H4 (cell line): ENCODE data around the gene THAP3. TPM values are rescaled to one million over a fixed set of nuclear protein-coding genes. Genes with fewer than 3 reads are reported as not detected.
"Not testable (repeated sequence)": the region's sequence is repeated elsewhere in the genome, so short reads cannot be mapped to it uniquely, and the experiment has no call there.

Experiments
- DNase-seq: peaks from one replicate; pipeline ENCODE4 v3.0.0-alpha.2; 2015; ENCODE audit warnings: low spot score
- total RNA-seq: library from RNA; depleted of rRNA; stranded (reverse); fragments of >200 nt; shearing (Covaris generic); gene quantifications from 2 replicates; pipeline ENCODE4 v1.2.3, GENCODE V29; 2014

Gene THAP3
- total RNA-seq, 1 experiment from 2014 or later = 11.4 TPM

DNA sequence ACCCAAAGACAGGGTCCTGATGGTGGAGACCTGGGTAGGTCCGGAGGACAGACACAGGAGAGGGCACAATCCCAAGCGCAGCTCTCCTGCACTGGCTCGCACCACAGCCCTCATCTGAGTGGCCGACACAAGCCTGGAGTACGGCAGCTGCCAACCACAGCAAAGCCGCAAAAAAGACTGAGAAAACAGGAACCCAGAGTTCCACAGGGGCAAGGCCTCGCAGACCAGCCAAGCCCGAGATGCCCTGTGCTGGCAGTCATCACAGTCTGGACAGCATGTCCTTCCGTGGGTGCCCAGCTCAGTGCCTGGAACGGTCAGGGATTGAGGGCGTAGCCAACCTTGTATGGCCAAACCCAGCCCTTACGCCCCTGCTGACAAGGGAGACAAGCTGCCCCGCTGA, 33.4 kb upstream of the THAP3 start:
- no peak for DNase-seq

DNA sequence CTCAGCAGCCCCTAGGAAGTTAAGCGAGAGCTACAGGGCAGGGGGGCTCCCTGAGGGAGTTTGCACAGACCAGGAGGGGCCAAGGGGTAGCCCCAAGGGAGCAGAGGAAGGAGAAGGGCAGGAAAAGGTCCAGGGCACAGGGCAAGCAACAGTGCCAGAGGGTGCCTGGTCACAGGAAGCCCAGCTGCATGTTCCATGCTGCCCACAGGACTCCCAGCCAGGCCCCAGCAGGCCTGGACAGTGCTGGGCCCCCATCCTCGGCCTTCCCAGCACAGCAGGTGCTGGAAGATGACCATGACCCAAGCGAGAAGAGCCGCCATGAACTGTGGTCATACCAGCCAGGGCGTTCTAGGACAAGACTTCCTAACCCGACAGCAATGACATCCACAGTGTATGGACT, 33.0 kb upstream of the THAP3 start:
- no peak for DNase-seq

DNA sequence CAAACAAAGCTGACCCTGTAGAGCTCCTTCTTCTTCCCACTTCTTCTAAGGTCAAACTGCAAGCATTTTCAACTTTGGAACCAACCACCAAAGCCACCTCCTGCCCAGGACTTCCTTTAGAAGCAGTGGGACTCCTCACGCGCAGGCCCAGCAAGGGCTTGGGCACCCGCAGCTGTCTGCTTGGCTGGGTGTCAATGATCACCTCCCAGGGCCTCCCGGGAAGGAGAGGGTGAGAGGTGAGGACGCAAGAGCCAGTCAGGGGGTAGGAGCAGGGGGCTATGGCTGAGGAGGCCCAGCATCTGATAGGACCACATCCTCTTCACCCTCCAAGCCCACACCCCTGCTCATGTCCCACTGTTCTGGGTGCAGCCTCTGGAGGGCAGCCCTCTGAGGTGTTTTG, 32.2 kb upstream of the THAP3 start:
- DNase-seq = no peak

DNA sequence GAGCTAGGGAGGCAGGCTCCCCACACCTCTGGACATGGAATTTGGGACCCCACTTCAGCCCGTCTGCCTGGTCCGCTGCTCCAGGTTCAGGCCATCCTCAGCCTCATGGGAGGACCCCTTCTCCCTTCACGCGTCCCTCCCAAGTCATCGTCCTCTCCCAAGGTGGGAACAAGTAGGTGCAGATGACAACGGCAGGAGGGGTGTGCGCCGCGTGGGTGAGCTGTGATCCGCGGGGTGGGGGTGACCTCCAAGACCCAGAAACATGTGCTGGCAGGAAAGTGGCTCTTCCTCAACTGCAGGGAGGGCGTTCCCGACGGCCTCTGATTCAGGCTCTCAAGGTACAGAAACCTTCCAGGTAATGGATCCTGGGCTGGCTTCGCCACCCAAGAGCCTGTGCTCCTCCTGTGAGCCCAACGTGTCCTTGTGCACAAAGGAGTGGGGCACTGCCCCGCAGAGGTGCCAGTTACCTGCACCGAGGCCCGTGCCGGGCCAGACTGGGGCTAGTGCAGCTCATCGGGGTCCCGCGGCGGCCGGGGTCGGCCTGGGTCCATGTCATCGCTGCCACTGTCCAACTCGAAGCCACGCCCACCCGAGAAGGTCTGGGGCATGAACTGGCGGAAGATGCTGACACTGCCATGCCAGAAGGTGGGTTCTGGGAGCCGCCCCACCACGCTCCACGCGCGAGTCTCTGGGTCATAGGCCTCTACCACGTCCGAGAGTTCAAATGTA, 31.6 kb upstream of the THAP3 start:
- no peak for DNase-seq

DNA sequence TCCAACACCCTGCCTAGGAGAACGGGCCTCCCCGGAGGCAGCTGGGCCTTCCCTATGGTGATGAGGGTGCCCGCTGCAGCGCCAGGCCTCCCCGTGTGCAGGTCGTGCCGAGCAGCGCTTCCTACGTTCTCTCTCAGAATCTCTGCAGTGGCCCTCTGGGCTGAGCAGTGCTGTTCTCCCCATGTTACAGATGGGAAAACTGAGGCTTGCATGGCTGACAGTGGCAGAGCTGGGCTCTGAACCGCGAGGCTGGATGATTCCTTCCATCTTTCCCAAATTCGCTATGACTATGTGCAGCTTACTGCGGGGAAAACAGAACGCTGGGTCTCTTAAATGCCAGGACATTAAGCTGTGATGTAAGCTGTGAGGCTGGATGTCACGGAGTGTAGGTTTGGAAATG, 30.9 kb upstream of the THAP3 start:
- no peak for DNase-seq

DNA sequence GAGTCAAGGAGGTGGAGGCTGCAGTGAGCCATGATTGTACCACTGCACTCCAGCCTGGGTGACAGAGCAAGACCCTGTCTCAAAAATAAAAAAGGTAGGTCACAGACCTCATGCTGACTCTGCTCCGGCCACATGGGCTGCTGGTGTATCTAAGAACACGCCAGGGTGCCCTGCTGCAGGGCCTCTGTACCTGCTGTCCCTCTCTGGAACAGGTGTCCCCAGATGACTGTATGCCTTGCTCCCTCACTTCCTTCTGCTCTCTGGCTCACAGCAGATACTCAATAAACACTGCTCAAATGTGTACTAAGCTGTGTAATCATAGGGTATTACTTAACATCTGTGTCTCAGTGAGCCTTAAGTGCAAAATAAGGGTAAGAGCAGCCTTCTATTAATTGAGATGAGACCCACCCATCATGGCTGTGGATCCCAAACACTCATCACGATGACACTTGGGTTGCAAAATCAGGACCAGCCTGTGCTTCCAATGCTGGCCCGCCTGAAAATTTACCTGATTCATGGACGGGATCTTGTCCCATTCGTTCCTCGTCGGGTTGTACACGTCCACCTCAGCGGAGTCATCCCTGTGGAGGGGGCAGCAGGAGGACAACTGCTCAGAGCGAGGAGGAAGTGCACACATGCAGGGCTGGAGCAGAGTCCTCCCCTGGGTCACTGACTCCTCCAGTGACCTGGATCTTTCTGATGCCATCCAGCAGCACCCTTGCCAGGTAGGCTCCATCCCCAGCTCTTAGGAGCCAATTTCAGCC, 29.5 kb upstream of the THAP3 start:
- DNase-seq = no peak

DNA sequence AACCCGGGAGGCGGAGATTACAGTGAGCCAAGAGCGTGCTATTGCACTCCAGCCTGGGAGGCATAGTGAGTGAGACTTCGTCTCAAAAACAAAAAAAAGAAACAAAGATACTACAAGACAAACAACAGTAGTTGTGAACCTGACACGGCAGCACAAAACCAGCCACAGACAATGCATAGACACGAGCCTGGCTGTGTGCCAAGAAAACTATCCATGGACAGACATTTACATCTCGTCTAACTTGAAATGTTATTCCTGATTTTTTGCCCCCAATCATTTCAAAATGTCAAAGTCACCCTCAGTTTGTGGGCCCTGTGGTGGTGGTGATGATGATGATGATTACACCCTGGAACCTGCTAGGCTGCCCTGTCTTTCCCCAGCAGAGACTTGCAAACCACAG, 28.3 kb upstream of the THAP3 start:
- DNase-seq = no peak

DNA sequence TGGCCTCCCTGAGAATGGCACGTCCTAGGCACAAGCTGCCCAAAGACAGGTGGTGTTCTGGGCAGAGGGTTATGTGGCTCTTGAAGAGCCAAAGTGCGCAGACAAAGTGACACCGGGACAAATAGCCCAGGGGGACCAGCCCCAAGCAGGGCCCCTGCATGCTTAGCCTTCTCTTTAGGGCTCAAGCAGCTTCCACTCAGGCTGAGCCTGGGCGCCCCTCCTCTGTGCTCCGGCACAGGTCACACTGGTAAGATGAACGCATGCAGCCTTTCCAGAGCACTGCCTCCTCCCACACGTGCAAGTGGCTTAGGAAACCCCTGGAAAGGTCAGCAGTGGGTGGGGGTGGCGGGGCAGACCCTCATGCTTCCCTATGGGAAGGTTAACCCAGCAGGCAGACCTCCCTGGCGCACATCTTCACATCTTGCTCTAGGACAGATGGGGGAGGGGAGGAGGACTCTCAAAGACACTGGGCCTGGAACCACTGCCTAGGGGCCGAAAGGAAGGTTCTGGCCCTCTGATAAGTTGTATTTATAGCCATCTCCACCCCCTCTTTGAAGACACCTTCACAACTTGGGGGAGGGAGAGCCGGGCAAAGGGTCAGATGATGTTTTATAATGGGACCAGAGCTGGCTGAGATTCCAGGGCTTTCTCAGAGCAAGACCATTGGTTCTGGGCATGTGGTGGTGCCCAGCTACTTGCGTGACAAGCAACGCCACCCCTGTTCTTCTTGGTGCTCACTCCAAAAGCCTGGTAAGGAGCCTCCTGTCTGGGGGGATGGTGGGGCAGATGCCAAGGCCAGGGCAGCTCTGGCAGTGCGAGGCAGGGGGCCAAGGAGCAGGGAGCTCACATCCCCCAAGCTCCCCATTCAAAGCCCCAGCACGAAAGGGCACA, 27.5 kb upstream of the THAP3 start:
- no peak for DNase-seq

DNA sequence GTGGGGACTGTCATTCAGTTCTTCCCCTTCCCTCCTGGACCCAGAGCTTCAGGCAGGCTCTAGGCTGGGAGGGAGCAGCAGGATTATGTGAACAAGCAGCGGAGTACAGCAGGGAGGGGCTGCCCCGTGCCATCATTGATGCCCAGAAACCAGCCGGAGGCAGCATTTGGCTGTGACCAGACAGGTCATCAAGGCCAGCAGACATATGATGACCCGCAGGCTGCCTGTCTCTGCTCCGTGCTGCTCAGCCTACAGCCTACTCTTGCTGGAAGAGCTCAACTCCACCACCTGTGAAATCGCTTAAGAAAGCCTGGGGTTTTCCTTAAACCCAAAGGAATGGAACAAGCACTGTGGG, 26.9 kb upstream of the THAP3 start:
- no peak for DNase-seq

DNA sequence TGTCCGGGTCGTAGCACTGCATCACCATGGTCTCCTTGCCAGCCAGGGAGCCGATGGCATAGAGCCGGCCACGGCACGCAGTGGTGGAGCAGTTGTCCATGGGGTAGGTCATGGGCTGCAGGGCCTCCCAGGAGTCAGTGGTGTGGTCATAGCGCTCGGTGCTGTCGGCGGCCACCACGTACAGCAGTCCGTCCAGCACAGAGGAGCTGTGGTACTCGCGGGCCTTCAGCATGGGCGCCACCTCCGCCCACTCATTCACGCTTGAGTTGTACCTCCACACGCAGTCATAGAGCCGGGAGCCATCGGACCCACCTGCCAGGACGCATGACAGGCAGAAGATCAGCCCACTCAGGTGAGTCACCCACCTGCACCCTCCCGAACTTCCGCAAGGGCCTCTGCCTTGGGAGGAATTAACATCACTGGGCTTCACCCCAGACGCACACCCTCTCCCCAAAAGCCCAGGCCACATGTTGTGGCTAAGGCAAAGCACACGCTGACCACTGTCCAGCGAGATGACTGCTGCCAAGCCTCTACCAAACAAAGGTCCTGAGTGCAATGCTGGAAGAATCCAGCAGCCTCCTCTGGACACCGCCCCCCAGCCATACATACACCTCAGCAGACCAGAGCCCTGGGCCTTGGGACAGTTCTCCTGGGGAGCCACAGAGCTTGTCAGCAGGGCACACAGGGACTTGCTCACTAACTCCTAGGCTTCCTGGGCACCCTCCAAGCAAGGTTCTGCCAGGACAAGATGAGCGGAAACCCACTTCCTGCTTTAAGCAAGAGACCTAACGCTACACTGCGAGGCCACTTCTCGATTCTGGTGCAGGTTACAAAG, 25.3 kb upstream of the THAP3 start:
- no peak for DNase-seq

DNA sequence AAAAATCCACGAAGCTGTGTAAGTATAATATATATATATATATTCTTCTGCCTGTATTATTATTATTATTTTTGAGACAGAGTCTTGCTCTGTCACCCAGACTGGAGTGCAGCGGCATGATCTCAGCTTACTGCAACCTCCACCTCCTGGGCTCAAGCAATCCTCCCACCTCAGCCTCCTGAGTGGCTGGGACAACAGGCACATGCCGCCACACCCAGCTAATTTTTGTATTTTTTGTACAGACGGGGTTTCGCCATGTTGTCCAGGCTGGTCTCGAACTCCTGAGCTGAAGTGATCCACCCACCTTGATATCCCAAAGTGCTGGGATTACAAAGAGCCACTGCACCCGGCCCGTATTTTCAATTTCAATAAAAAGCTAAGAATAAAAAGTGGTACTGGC, 24.7 kb upstream of the THAP3 start:
- DNase-seq = not testable (repeated sequence)

DNA sequence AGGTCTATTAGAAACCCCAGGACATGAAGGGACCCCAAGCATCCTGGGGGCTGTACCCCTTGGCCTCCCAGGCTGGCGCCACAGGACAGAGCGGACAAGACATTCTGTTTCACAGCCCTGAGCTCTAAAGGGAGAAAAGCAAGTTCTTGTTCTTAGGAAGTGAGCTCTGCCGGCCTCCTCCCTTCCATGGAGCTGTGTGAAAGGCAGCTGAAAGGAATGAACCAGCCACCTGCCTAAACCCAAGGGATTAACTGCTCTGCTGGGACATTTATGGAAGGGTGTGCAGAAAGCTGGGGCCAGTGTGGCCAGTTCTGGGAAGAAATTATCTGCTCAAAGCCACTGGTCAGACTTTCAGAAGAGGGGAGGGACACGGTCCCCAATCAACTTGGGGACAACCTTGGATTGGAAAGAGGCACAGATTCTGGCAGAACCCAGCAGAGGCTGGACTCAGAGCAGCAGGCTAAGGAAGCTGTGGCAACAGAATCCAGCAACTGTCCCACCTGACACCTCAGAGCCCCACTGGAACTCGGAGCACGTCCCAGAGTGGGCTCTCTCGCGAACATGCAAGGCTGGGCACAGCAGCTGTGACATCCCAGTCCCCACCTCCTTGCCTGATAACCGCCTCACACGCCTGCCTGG, 24.1 kb upstream of the THAP3 start:
- no peak for DNase-seq

DNA sequence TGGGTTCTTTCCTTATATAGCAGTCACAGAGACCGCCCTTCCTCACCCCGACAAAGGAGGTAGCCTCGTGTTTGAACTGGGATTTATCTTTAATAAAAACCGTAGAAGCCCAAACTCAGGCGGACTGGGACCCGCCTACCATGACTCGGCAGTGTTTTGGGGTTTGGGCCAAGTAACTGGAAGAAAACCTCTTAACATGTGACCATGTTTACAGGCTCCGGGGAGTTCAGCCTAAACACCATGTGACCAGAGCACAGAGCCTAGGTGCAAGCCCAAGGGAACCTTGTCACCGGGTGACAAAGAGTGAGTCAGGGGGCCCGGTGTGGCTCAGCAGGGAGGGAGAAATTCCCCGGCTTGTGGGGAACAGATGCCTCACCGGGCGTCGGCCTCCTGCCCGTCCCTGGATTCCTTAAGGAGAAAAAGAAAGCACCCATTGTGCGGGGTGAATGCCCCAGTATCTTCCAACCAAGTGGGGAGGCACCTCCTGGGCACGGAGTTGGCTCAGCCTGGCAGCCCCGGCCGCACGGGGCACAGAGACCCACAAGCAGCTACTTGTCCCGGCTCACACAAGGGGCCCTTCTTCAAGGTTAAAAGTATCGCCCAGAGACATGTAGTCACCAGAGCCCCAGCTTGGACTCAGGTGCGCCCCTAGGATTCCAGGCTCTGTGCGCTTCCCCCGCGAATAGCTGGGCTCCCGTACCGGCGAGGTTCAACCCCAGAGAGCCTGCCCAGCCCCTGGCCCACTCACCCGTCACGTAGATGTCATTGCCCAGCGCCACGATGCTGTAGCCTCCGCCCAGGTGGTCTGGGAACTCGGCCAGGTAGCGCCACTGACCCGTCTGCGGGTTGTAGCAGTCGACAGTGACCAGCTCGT, 23.4 kb upstream of the THAP3 start:
- peak; percentile 91 for DNase-seq

DNA sequence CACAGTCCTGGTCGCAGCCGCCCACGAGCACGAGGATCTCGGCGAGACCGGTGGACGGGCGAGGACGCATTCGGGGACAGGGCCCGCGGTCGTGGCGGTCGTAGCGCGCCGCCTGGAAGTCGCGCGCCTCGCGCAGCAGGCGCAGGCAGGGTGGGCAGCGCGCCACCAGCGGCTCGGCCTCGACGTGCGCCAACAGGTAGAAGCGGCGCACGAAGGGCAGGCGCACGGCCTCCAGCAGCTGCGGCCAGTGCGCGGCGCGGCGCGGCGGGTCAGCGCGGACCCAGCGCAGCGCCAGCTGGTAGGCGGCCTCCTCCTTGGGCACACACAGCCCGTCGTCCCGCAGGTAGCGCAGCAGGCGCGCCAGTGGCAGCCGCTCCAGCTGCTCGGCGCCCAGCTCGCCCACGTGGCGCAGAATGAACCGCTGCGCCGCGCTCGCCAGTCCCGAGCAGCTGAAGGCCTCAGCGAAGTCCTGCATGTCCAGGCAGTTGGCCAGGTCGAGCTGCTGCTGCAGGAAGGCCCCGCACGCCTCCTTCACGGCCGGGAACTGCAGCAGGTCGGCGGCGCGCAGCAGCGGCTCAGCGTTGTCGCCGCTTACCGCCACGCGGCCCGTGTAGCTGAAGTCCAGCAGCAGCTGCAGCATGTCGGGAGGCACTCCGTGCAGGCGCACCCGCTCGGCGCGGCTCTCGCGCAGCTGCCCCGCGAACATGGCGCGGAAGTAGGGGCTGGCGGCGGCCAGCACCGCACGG, 22.6 kb upstream of the THAP3 start:
- DNase-seq = no peak

DNA sequence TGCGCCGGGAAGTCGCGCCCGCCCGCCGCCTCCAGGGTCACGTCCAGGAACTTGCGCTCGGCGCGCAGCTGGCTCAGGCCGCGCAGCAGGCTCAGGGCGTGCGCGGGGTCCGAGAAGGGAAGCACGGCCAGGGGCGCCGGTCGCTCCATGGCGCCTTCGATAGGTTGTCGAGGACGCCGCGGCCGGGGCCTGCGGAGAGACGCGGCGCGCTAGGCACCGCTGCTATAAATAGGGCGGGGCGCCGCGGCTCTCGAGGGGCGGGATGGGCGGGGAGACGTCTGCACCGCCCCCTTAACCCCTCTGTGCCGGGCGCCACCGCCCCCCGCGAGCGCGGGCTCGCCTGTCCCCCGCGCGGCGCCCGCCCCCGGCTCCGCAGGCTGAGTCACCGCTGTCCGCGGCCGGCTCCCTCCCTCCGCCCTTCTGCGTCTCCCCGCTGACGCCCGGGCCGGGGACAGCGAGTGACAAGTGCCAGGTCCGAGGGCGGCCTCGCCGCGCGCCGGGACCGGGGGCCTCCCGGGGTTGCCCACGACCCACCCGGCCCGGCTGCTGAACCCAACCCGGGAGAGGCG, 21.9 kb upstream of the THAP3 start, which contains the start of gene KLHL21:
Gene KLHL21, minus strand, starts transcription at position 201 of the 569 bp plus-strand sequence. Its CDS starts 52 bp downstream, at position 149.
- peak; percentile 59 for DNase-seq

DNA sequence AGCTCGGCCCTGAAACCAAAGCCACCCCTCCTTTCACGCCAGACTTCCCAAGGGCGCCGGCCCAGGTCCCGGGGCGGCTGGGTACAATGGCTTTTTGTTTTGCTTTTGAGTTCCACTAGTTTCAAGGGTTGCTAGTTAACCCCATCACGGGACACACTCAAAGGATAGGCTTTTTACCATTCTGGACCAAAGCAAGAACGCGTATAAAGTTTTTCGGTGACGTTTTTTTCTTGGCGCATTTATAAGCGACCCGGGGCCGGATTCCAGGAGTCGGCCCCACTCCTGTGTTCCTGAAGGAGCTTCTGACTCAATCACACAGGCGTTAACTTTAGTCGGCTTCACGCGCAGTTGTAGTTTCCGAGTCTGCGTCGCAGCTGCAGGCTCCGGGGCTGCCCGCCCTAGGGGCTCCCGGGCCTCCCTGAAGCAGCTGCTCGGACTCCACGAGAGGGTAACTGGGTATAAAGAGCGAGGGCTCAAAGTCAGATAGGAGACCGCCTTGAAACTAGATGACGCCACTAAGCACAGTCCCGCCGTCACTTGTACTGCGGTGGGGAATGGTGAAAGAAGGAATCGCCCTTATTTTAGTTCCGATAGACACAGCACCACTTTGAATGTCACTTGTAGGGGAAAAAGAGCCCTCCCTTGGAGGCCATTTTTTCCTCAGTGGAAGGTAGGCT, 21.3 kb upstream of the THAP3 start:
- no peak for DNase-seq

DNA sequence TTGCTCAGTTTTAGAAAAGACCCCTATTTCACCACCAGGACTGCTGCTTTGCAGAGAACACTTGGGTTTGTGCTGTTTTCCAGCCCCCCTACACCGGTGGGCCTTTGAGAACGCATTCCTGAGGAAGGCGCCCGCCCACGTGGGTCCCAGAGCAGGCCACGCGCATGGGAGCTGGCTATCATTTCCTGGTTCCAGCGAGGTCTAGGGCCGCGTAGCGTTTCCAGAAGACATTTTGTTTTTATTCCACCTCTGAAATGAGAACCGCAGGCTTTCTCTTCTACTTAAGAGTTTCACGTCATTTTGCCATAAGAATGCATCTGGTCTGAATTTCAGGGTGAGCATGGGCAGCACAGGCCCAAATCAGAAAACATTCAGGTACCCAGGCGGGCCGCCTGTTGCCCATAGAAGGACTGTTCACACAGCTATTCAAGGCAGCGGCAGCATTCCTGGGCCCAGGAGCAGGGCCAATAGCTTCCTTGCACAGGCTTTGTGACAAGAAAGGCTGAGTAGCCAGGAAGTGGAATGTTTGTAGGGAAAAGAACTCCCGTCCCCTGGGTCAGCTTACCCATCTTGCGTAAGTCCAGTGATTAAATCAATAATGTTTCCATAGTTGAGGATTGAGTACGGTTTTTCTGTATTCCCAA, 20.6 kb upstream of the THAP3 start:
- DNase-seq = no peak
